Renal cortical epithelial cell (primary cell): ENCODE measurements around the gene ETV6. TPM values are rescaled to one million over a fixed set of nuclear protein-coding genes. Genes with fewer than 3 reads are reported as not detected.

Source experiments
- DNase-seq: peaks from one replicate; pipeline ENCODE4 v3.0.0-alpha.2; 2011; ENCODE audit warnings: low read depth
- total RNA-seq: library from RNA; depleted of rRNA; stranded (reverse); fragments of >200 nt; gene quantifications from 2 replicates; pipeline ENCODE4 v1.2.3, GENCODE V29; 2014

The ETV6 gene
- total RNA-seq, 1 donor from 2014 or later, result 16.3 TPM

DNA sequence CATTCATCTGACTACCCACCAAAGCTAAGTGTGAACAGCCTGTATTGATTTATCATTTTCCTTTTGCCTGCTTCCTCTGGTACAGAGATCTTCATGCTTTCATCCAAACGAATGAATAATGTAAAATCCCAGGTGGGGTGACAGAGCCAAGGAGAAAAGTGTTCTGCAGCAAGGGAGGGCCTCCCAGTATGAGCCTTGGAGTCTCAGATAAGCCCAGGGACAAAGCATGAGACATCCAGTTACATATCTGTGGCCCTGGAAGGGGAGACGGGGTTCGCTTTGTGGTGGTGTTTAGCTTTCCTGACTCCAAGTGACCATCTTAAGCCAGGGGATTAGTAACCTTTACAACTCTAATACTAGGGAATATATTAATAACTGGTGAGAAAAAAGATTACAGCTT is 177.1 kb downstream of the ETV6 start:
- DNase-seq, result no peak

DNA sequence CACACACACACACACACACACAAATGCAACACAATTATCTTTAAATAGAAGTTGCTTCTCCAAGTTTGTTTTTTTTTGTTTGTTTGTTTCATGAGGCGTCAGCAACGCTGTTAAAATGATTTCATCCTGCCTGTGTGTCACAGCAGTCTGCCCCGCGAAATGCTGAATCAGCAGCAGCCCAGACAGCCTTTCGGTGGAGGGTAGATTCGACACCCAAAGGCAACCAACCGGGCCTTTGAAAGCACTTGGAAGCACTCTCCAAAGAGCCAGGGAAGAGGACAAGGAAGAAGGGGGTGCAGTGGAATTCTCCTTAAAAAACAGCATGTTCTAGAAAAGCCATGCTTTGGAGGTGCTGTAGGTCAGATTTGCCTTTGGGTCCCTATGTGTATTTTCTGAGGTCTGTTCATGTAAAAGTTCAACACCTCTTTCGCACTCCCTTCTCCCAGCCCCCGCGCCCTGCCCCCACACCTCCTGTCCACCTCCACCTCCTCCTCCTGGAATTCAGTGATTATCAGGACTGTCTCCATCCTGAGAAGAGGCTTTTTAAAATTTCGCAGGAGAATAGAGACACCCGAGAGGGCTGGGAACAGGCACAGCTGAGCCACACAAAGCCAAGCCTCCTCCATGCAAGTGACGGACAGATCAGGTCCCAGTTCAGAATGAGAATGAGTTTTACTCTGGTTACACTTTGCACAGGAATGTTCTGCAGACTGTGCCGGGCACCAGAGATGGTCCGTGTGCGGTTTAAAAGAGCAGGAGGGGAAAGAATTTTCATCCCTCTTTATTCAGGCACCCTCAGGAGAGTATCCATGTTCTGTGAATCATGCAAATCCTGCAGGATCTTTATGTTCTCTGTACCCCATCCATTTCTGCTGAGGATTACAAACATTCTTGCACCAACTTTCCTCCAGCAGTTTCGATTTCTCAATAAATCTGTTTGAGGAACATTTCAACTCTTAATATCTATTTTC is 177.9 kb downstream of the ETV6 start:
- DNase-seq, result peak; percentile 40

DNA sequence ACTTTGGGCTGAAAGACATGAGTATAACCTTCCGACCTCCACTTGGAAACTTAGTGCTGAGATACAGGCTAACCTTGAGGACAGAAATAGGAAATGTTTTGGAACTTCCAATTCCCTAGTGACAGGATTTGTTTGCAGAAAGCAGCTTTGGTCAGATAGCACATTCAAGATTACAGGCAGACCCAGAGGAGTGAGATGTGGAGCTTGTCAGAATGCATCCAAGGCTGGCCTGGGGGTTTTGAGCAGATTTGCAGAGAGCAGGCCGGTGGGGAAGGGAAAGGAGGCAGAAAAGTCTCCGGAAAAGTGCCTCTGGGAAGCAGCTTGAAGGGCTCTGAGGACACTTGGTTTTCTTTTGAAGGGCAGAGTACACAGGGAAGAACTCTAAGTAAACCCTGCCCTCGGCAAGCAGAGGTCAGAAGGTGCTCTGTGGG is 180.3 kb downstream of the ETV6 start:
- DNase-seq, result no peak

DNA sequence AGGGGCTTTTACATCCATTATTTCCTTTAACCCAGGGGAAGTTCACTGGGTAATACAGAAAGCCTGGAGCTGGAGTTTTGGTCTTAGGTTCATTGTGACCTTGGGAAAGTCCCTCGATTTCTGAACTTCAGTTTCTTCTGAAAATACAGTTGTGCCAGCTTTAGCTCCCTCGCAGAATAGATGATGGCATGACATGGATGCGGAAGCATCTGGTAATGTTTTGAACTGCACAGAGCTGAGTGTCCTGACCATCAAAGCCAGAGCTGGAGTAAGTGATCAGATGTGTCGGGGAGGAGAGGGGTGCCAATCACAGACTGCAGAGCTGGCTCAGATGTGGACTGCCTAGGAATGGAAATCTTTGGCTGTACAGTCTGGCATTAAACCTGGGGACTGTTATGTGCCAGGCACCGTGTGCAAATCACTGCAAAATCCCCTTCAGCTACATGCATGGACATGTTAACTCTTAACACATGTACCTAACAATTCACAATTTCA is 180.9 kb downstream of the ETV6 start:
- no peak for DNase-seq

DNA sequence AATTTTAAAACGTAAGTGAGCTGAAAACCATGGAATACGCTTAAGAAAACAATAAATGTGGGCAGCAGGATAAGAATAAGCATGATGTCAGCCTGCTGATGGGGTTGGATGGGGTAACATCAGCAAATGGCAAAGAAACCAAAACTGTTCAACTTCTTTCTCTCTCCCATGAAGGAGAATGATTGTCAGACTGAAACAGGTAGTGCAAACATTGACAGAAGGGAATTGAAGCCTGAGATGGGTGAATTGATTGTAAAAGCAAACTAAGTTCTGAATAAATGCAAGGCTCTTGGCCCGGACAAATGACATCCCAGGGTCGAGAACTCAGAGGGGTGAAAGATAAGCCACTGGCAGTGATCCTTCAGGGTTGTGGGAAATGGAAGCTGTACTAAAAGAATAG is 182.6 kb downstream of the ETV6 start:
- no peak for DNase-seq

DNA sequence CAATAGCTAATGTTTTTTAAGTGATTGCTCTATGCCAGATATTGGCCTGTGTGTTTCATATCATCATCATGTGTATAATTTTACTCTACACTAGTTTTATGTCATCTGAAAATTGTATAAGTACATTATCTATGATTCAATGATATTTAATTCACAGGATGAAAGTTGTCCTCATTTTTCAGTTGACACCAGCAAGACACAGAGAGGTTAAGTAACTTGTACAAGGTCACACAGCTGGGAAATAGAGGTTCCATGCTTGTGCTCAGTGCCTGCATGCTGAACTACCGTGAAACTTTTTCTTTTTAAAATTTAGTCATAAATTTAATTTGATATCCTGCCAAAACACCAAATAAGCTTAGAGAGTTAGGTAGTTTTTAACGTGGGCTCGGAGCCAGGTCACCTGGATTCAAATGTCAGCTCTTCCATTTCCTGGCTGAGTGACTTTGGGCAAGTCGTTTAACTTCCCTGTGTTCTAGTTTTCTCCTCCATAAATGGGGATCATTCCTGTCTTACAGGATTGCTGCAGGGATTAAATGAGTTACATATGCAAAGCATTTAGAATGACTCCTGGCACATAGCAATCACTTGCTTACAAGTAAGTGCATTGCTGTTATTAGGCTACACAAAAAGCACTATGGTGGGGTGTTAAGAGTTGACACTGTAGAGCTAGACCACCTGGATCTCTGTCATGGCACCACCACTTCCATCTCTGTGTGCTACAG is 183.9 kb downstream of the ETV6 start:
- DNase-seq, result peak; percentile 55

DNA sequence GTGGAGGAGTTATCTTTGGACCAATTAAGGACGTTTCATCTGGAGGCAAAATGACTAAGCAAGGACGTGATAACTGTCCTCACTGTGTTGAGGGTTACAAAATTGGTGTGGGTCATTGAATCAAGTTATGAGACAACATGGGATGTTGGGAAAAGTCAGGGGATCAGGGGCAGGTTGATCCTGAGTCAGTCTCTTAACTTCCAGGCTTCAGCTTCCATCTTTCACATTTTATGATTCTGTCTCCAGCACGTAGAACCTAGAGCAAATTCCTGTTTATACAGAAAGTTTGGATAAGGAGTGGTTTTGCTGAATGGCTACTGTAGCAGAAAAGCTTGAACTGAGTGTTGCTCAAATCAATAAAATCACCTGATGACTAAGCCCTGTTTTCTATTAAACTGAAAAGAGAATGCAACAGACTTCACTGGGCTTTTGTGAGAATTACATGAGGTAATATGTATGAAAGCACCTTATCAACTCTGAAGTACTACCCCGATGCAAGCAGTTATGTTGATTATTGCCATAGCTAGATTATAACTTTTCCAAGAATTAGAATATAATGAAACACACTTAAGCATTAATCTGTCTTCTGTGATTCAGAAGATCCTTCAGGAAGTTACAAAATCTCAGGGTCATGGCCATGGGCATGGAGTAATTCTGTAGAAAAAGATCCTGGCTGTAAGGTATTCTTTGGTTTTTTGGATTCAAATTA is 184.8 kb downstream of the ETV6 start:
- peak; percentile 89 for DNase-seq

DNA sequence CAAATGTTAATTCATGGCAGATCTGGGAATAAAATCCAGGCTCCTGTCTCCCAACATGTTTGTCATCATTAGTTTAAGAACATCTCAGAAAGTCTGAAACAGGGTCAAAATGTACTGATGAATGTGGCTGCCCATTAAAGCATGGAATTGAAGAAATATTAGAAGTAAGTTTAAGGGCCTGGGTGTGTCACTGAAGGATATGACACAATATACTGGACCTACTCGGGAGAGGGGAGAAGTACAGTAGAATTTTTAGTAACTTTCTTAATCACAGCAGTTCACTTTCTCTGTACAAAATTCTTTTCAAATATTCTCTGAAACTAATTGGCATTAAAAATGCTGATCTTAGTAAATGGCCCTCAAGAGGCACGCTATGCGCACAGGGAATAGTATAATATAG is 185.5 kb downstream of the ETV6 start:
- no peak for DNase-seq

DNA sequence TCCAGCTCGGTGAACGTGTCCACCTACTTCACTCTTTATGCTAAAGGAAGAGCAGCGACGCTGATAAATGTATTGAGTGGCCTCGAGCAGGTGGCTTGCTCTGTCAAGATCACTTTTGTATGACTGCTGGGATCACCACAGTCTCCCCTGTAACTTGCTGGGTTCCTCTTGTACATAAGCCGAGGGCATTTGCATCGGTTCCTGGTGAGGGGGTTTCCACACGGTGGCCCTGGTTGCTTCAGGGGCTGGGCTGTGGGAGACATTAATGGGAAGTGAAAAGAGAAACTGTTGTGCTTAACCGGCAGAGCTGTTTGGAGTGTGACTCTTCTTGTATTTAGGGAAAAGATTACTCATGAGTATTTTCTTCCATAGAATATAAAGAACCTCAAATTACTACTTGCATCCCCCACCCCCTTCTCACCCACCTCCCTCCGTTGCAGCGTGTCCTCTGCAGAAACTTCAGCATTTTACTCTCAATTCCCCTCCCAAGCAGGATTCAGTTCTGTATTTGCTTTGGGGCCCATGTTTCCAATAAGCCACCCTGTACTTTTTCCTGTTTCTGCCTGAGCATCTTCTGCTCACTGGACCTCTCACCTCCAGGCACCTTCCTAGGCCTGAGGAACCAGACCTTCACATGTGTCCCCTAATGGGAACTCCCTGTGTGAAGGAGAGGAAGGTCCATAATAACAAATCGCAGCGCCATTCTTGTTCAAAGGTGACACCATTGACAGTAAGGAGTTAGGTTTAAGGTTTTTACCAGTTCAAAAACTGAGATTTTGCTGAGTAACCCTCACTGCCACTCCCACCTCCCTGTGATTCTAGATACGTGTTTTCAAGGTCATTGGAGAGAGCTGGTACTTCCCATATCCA is 187.0 kb downstream of the ETV6 start:
- DNase-seq, result no peak

DNA sequence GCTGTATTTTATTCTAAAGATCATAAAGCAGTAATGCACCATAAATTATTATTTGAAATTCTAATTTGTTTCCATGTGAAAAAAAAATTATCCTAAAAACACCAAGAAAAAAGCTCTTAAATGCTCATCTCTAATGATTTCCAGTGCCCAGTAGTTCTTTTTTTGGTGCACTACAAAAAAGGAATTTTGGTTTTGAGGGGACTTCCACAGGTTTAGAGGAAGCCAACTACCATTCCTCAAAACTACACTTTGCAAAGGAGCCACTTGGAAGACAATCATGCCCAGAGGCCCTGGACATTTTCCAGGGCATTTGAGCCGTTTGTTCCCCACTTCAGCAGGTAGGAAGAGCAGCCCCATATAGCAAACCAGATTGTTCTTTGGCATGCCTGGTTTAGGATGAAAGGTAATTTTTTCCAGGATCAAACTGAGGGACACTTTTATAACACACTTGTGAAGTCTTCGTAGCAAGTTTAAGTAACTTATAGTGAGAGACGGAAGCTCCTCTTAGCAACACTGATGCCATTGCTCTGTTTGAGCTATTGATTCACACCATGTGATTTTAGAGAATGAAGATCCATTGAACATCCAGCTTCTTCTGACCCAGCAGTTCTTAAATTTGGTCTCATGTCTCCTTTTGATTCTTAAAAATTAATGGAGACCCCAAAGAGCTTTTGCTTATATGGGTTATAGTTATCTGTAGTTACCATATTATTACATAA is 187.9 kb downstream of the ETV6 start:
- DNase-seq, result no peak

DNA sequence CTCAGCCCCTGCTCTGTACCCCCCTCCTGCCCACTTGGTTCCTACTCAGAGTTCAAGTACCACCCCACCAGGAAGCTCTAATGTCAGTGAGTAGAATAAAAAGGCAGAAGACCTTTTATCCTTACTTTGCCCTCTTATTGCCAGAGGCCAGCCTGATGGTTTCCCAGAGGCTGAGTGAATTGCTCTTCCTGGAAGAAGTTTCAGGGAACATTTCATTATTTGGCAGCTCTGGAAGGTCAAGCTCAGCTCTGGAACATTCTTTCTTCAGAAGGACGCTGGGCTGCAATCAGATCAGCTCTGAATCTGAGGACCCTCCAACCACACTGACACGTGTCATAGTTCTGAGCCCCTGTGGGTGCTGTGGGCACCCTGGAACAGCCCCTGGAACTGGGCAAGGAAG is 188.9 kb downstream of the ETV6 start:
- no peak for DNase-seq

DNA sequence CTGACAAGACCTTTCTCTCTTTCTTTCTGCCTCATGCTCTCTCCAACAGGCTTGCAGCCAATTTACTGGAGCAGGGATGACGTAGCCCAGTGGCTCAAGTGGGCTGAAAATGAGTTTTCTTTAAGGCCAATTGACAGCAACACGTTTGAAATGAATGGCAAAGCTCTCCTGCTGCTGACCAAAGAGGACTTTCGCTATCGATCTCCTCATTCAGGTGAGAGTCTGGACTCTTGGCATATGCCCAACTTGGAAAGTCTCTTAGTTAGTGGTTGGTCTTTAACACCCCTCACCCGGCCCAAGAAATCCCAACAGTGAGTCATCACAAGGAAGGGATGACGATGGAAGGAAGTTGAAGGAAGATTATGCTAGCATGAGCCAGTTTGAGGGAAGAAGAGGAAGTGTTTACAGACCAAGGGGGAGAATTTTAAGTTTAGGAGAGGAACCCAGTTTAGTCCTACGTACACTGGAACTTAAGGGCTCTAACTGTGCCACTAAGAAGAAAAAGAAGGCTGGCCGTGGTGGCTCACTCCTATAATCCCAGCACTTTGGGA is 189.7 kb downstream of the ETV6 start:
- peak; percentile 88 for DNase-seq

DNA sequence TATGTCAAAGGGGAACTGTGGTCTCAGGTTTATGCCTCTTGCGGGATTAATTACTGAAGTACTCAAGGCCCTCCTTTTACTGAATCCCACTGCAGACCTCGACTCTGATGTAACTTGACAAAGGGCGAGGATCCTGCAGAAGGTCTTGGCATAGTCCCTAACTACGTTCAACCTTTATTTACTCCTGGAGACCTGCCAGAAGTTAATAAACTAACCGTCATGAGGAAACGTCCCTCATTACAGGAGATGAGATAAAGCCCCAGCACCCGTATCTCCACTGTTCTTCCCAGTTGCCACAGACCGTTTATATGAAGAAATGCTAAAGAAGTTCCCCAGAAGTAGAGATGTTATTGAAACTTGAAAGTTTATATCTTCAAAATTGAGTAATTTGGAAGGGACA is 190.9 kb downstream of the ETV6 start:
- DNase-seq, result no peak

DNA sequence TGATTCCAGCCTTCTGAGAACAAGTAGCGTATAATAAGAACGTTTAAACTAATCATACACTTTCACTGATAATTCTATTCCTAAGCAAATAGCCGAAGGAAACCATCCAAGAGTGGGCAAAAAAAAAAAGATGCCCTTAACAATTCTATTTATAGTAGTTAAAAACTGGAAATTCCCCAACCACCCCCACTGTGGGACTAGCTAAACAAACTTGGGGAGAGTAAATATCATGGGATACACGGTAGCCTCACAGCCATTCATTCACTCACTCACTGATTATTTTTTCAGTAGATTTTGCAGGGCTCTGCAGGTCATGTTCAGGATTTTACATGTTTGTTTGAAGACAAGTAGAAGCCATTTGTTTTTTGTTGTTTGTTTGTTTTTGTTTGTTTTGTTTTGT is 197.0 kb downstream of the ETV6 start:
- DNase-seq, result no peak

DNA sequence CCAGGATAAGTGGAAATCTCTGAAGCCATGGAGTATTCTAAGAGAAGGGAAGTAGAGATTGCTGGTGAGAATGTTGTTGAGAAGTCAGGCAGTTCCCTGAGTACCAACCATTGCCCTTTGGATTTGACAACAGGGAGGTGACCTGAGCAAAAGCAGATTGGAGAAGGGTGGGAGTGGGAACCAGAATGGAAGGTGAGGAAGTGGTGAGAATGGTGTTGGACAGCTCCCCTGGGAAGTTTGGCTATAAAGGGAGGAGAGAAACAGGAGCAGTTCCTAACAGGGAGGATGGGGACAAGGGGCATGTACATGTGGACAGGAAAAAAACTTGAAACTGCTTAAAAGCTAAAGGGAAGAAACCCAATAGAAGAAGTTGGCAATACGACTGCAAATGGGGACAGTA is 198.1 kb downstream of the ETV6 start:
- DNase-seq, result no peak

DNA sequence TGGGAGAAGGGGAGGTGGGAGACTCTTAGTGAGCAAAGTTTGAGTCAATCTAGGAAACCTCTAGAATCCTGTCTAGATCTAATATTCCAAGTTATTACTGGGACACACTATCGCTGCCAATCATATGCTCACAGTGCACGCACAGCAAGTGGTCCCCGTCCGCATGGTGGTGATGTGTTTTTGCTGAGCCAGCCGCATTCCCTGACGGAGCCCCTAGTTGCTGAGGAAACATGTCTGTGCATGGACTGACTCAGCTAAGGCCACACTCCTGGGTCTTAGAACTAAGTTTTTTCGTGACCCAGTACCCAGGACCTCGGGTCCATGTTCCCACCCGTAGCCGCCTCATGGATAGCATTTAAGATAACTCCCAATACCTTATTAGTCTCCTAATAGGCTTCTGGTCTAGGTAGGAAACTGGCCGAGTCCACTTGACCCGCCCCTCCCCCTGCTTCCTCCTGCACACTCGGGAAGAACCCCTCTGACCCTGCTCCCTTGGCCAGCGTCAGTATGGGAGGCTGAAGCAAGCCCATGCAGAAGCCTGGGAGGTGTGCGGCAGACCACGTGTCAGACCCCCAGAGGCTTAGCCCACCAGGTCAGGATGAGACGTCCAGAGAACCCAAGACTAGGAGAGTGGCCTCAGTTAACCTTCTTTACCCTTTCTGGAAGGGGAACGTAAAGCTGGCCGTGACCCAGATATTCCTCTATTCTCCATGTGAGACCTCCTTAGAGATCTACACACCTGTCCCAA is 200.5 kb downstream of the ETV6 start:
- no peak for DNase-seq

DNA sequence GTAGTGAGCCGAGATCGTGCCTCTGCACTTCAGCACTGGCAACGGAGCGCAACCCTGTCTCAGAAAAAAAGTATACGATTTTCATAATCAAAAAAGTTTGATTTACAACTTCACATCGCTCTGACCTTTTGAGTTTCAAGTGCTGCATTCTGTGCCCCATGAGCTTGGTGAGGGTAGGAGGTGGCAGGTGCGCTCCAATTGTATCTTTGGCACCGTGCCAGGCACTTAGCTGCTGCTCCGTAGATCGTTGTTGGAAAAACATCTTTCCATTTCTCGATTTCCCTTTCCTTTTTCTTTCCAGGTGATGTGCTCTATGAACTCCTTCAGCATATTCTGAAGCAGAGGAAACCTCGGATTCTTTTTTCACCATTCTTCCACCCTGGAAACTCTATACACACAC is 203.7 kb downstream of the ETV6 start:
- no peak for DNase-seq

DNA sequence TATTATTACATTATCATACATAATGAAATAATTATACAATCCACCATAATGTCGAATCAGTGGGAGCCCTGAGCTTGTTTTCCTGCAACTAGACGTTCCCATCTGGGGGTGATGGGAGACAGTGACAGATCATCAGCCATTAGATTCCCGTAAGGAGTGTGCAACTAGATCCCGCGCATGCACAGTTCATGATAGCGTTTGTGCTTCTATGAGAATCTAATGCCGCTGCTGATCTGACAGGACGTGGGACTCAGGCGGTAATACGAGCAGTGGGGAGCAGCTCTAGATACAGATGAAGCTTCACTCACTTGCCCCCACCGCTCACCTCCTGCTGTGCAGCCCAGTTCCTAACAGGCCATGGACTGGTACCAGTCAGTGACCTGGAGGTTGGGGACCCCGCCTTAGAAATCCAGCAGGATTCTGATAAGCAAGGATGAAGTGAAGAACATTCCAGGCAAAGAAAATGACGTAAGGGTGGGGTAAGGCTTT is 204.6 kb downstream of the ETV6 start:
- DNase-seq, result no peak

DNA sequence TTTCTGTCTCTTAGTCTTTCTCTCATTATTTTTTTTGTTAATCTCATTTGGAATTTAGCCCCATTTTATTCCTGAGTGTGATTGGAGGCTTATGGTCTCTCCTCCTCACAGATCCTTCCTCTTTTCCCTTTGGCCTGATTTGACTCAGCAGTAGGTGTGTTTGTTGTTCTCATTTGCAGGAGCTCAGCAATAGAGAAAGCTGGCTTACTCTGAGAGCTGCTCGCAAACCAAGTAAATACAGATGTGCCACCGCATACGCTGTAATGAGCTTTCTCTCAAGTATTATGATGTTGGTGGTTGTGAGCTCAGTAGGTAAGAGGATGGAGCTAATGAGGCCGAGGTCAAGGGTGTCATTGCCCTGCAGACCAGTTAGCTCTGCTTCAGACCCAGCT is 206.5 kb downstream of the ETV6 start:
- DNase-seq, result peak; percentile 79
